K562 (cell line): ENCODE data around the gene BRD4. TPM values are rescaled to one million over a fixed set of nuclear protein-coding genes. Genes with fewer than 3 reads are reported as not detected.

Experiments used
- ATAC-seq: fragments of 200-7000 bp; cut with Tn5 transposase; 3 replicates; pipeline ENCODE4 v1.9.1; 2020; ENCODE audit warnings: moderate library complexity
- BruUV-seq: library from RNA; stranded (reverse); fragments of 400-500 nt; replicated peaks from 2 replicates; lab custom pipeline; 2021; lab: Mats Ljungman, UMichigan
- CTCF ChIA-PET: fragments of 300-600 bp; formaldehyde crosslinking; extraction: SDS; loops from one replicate; lab custom pipeline; 2021; ENCODE audit warnings: low intra/inter-chr PET ratio; lab: Yijun Ruan, JAX
- POLR2A ChIA-PET: fragments of 300-600, 350-650 bp; sonication (Branson Sonifier 250); formaldehyde crosslinking; extraction: SDS; loops from one replicate; lab custom pipeline; 2021; ENCODE audit warnings: antibody characterized with exemption, inconsistent platforms; lab: Yijun Ruan, JAX
- DNase-seq, 4 experiments: peaks; one replicate each; pipeline versions ENCODE4 v3.0.0 to v3.0.0-alpha.2; 2011 to 2018; ENCODE audit warnings: low spot score in 3 of 4, mixed read lengths in 3 of 4; ENCODE audit errors: extremely low read depth in 1 of 4
- FAIRE-seq: peaks from 2 replicates; lab custom pipeline; 2011; peaks lifted over from hg19 to GRCh38; lab: Jason Lieb, UNC
- H2AFZ ChIP-seq: 2 replicates; pipeline ENCODE4 v1.6.0; 2011; ENCODE audit warnings: low read depth, low read length, control low read depth, inconsistent platforms
- H3K27ac ChIP-seq: fragments of 200-600 bp; 3 replicates; pipeline ENCODE4 v1.8.0; 2011; ENCODE audit warnings: low read depth, mild to moderate bottlenecking, control low read depth, inconsistent platforms, low read length, moderate library complexity, mixed read lengths; ENCODE audit errors: extremely low read depth
- H3K27me3 ChIP-seq, 2 experiments: fragments of 300-600 bp in 1 of 2; 2 replicates in 1 of 2; 3 replicates in 1 of 2; pipeline versions ENCODE4 v1.6.0 to v1.8.0; 2011; ENCODE audit warnings: inconsistent platforms in 2 of 2, low read length in 2 of 2, mild to moderate bottlenecking in 1 of 2, mixed read lengths in 1 of 2, moderate library complexity in 1 of 2; ENCODE audit not compliant: control insufficient read depth in 2 of 2, insufficient read depth in 2 of 2
- H3K36me3 ChIP-seq: fragments of 300-600 bp; 3 replicates; pipeline ENCODE4 v1.8.0; 2011; ENCODE audit warnings: mild to moderate bottlenecking, low read length, inconsistent platforms; ENCODE audit not compliant: control insufficient read depth, insufficient read depth
- H3K4me1 ChIP-seq, 2 experiments: fragments of 200-600 bp in 1 of 2; replicated peaks in 1 of 2; 2 replicates in 1 of 2; 3 replicates in 1 of 2; pipeline versions ENCODE4 v1.5.1 to v1.8.0; 2011; ENCODE audit warnings: inconsistent platforms in 2 of 2, low read length in 2 of 2, mild to moderate bottlenecking in 1 of 2, mixed read lengths in 1 of 2, moderate library complexity in 1 of 2; ENCODE audit not compliant: control insufficient read depth in 2 of 2, insufficient read depth in 2 of 2
- H3K4me2 ChIP-seq: 2 replicates; pipeline ENCODE4 v1.6.1; 2011; ENCODE audit warnings: low read length, control low read depth, inconsistent platforms, mixed read lengths; ENCODE audit not compliant: insufficient read depth
- H3K4me3 ChIP-seq: fragments of 200-600 bp; sonication (generic), shearing (Covaris generic); 2 replicates; pipeline ENCODE4 v1.5.1; 2016; ENCODE audit warnings: control low read depth, inconsistent platforms
- H3K79me2 ChIP-seq: fragments of 200-600 bp; 3 replicates; pipeline ENCODE4 v1.8.0; 2011; ENCODE audit warnings: low read length, inconsistent platforms; ENCODE audit not compliant: control insufficient read depth, insufficient read depth
- H3K9ac ChIP-seq, 2 experiments: 2 replicates each; pipeline versions ENCODE4 v1.6.0 to v1.6.1; 2011; ENCODE audit warnings: low read depth in 2 of 2, low read length in 2 of 2, control low read depth in 1 of 2, inconsistent platforms in 1 of 2, mild to moderate bottlenecking in 1 of 2, mixed read lengths in 1 of 2; ENCODE audit not compliant: insufficient read depth in 1 of 2
- H3K9me1 ChIP-seq: one replicate; pipeline ENCODE4 v1.6.0; 2011; ENCODE audit warnings: inconsistent platforms, mild to moderate bottlenecking, low read length, moderate library complexity; ENCODE audit not compliant: control insufficient read depth, insufficient read depth
- H3K9me3 ChIP-seq: replicated peaks from 2 replicates; pipeline ENCODE4 v1.5.1; 2011; ENCODE audit warnings: low read depth, low read length, inconsistent platforms; ENCODE audit not compliant: control insufficient read depth, insufficient read depth
- H4K20me1 ChIP-seq: replicated peaks from 2 replicates; pipeline ENCODE4 v1.6.1; 2011; ENCODE audit warnings: low read length, inconsistent platforms, mixed read lengths; ENCODE audit not compliant: control insufficient read depth, insufficient read depth
- CHD2 ChIP-seq: IDR thresholded peaks from 2 replicates; pipeline ENCODE4 v1.6.1; 2011; ENCODE audit warnings: low read depth, low read length
- CREM ChIP-seq: IDR thresholded peaks from 2 replicates; pipeline ENCODE4 v1.6.1; 2014; ENCODE audit warnings: antibody characterized with exemption, low read depth
- EHMT2 ChIP-seq: fragments of 450-650 bp; IDR thresholded peaks from 2 replicates; pipeline ENCODE4 v1.6.1; 2018; ENCODE audit warnings: antibody characterized with exemption
- HBP1 ChIP-seq: fragments of 450-650 bp; formaldehyde crosslinking; IDR thresholded peaks from 2 replicates; pipeline ENCODE4 v1.4.0; 2022; ENCODE audit warnings: missing genetic modification characterization
- HDAC3 ChIP-seq: fragments of 450-650 bp; IDR thresholded peaks from 2 replicates; pipeline ENCODE4 v1.6.1; 2018; ENCODE audit warnings: borderline replicate concordance, mild to moderate bottlenecking, moderate library complexity; ENCODE audit not compliant: partially characterized antibody
- HLTF ChIP-seq: fragments of 450-650 bp; IDR thresholded peaks from 2 replicates; pipeline ENCODE4 v1.6.1; 2016
- MAFF ChIP-seq: IDR thresholded peaks from 2 replicates; pipeline ENCODE4 v1.6.1; 2012; ENCODE audit warnings: low read length, improper control_type of control experiment
- MTA3 ChIP-seq: fragments of 450-650 bp; formaldehyde crosslinking; IDR thresholded peaks from 2 replicates; pipeline ENCODE4 v1.6.1; 2017; ENCODE audit warnings: mild to moderate bottlenecking, borderline replicate concordance
- NFIX ChIP-seq: fragments of 250-450 bp; sonication (Bioruptor Pico); IDR thresholded peaks from 2 replicates; pipeline ENCODE4 v1.4.0; 2020; ENCODE audit warnings: low read depth, mild to moderate bottlenecking, moderate library complexity
- OTX1 ChIP-seq: fragments of 450-650 bp; formaldehyde crosslinking; IDR thresholded peaks from 2 replicates; pipeline ENCODE4 v1.4.0; 2022; ENCODE audit warnings: mild to moderate bottlenecking
- POLR3G ChIP-seq: IDR thresholded peaks from 2 replicates; pipeline ENCODE4 v1.6.1; 2011; ENCODE audit not compliant: insufficient read length, insufficient replicate concordance; ENCODE audit errors: extremely low read depth
- RHOXF2B ChIP-seq: fragments of 250-450 bp; sonication (Bioruptor Pico); conservative IDR thresholded peaks from 2 replicates; pipeline ENCODE4 v1.5.1; 2021
- WHSC1 ChIP-seq: IDR thresholded peaks from one replicate; pipeline ENCODE4 v1.6.1; 2012; ENCODE audit warnings: low read length, control low read depth, inconsistent platforms
- ZC3H11A ChIP-seq: IDR thresholded peaks from 2 replicates; pipeline ENCODE4 v1.6.1; 2012; ENCODE audit warnings: low read depth, low read length, improper control_type of control experiment
- ZNF41 ChIP-seq: fragments of 250-450 bp; sonication (Bioruptor Pico); conservative IDR thresholded peaks from 2 replicates; pipeline ENCODE4 v1.4.0; 2020; ENCODE audit warnings: mild to moderate bottlenecking
- ZNF780A ChIP-seq: fragments of 250-450 bp; sonication (Bioruptor Pico); IDR thresholded peaks from 2 replicates; pipeline ENCODE4 v1.5.0; 2021; ENCODE audit warnings: mild to moderate bottlenecking
- WGBS: fragments of 100-300 bp; shearing (Covaris generic); methylation state at CpG from one replicate; pipeline ENCODE4 v1.1.6; 2016; ENCODE audit warnings: low coverage, mixed read lengths; ENCODE audit not compliant: insufficient coverage; ENCODE audit errors: missing lambda C conversion rate; 5-methylcytosine and 5-hydroxymethylcytosine counted together
- in situ Hi-C: fragments of 300-500 bp; cut with MboI; formaldehyde crosslinking; loops from 4 replicates; pipeline ENCODE4 v1.15.0; 2018; ENCODE audit warnings: inconsistent platforms, mixed read lengths
- intact Hi-C: fragments of 100-400 bp; cut with micrococcal nuclease; formaldehyde crosslinking; loops from 2 replicates; pipeline ENCODE4 v1.14.2; 2022
- polyA plus RNA-seq, 8 experiments: library from polyadenylated mRNA; depleted of rRNA in 4 of 8; stranded (reverse) in 5 of 8; unstranded in 3 of 8; fragments of >200 nt; fragmentation: Nextera tagmentation in 2 of 8; fragmentation: Illumina TruSeq in 1 of 8; extraction: Ambion mirVana in 2 of 8; extraction: Trizol in 1 of 8; gene quantifications; 2 replicates each; pipeline versions ENCODE4 v1.2.1 to v1.2.3, GENCODE V29; 2011 to 2014; ENCODE audit warnings: inconsistent platforms in 1 of 8, missing spikeins in 1 of 8
- total RNA-seq, 7 experiments: library from RNA; depleted of rRNA in 6 of 7; stranded (reverse); fragments of >200 nt in 6 of 7; fragmentation: Illumina TruSeq in 2 of 7; extraction: Trizol in 2 of 7; gene quantifications; 2 replicates each; pipeline versions ENCODE4 v1.2.1 to v1.2.3, GENCODE V29; 2011 to 2021; ENCODE audit warnings: low replicate concordance in 1 of 7

BRD4 gene
- total and polyA plus RNA-seq, 9 of the 15 experiments (the other 6 are each of a cell fraction or from before 2014, with no cell fraction given), result 1.8 to 105 (median 15.6) TPM

DNA sequence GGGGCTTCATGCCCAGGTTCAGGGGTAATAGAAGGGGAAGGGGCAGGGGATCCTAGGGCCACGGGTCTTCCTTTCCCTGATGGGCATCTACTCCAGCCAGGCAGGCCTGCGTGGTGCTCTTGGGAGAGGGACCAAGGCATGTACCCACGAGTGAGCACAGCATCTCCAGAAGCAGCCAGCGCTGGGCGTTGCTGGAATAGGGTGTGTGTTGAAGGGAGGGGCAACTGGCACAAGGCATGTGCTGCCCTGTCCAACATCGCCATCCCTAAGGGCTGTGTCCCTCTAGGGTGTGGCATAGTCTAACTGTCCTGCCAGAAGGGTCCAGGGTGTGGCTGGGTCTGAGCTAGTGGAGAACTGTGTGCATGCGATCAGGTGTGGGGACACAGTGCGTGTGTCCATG lies 134.4 kb downstream of the BRD4 start:
- Histone ChIP-seq H3K4me1 (peaks cover 0 to 23% of the 10 kb centered on the region in 2 experiments; a peak in 2 of 5 replicates), H3K79me2 (no peaks in the 10 kb centered on the region), H3K27me3 (peaks cover 8 to 32% of the 10 kb centered on the region in 2 experiments; a peak in 4 of 5 replicates), H2AFZ (no peak overlapping the region), H3K9me1 (no peaks in the 10 kb centered on the region), H3K9me3 (no peaks in the 10 kb centered on the region), H3K4me2 (no peak overlapping the region), H3K36me3 (no peaks in the 10 kb centered on the region), H3K9ac (no peak overlapping the region), H3K4me3 (no peak overlapping the region), H4K20me1 (no peaks in the 10 kb centered on the region; the same call in 1 of the 2 replicates)
- POLR2A ChIA-PET, result no interaction called here
- DNase-seq, result no peak
- in situ Hi-C loops, result no loop called here
- WGBS, result 3% methylated on average over 8 of the region's 8 CpGs
- no peak for ATAC-seq
- TF ChIP-seq HLTF (no peak), ZNF780A (no peak), EHMT2 (no peak), OTX1 (CRISPR knock-in tag) (no peak), CREM (no peak), RHOXF2B (no peak), NFIX (CRISPR knock-in tag) (no peak), MTA3 (no peak), WHSC1 (no peak), ZNF41 (no peak), MAFF (no peak), HBP1 (CRISPR knock-in tag) (no peak), HDAC3 (no peak), CHD2 (no peak), ZC3H11A (no peak), POLR3G (no peak)
- TF ChIP-seq, all 486 proteins: peak for 0
- no TSS peak for BruUV-seq
- H3K27ac ChIP-seq, result no peak overlapping the region
- CTCF ChIA-PET, result no interaction called here
- intact Hi-C loops, result no loop called here
- FAIRE-seq, result no peak
